ENCODE measurements around the gene SPECC1.

Gene SPECC1

GRCh38 chr17:20275653-20276052 is 266.5 kb downstream of the SPECC1 start:
- TF ChIP-seq CTCF (IDR thresholded peaks at IDR 0.05; ENCODE audit: low read depth, low read length): no peak
- no peak for DNase-seq (ENCODE audit: extremely low read depth, low read depth)

GRCh38 chr17:20276421-20276820 is 267.3 kb downstream of the SPECC1 start:
- no peak for DNase-seq (ENCODE audit: extremely low read depth, low read depth)
- TF ChIP-seq CTCF (IDR thresholded peaks at IDR 0.05; ENCODE audit: low read depth, low read length): no peak

- no peak for TF ChIP-seq CTCF (IDR thresholded peaks at IDR 0.05; ENCODE audit: low read depth, low read length)
- DNase-seq (ENCODE audit: extremely low read depth, low read depth): no peak
Observed at GRCh38 chr17:20278805-20279204, 269.6 kb downstream of the SPECC1 start.

GRCh38 chr17:20279631-20280030 is 270.5 kb downstream of the SPECC1 start:
- no peak for DNase-seq (ENCODE audit: extremely low read depth, low read depth)
- TF ChIP-seq CTCF (IDR thresholded peaks at IDR 0.05; ENCODE audit: low read depth, low read length): no peak

GRCh38 chr17:20280051-20280450 is 270.9 kb downstream of the SPECC1 start:
- no peak for TF ChIP-seq CTCF (IDR thresholded peaks at IDR 0.05; ENCODE audit: low read depth, low read length)
- no peak for DNase-seq (ENCODE audit: extremely low read depth, low read depth)

- no peak for TF ChIP-seq CTCF (IDR thresholded peaks at IDR 0.05; ENCODE audit: low read depth, low read length)
- DNase-seq (ENCODE audit: extremely low read depth, low read depth): no peak
Observed at GRCh38 chr17:20280851-20281250, 271.7 kb downstream of the SPECC1 start.

- DNase-seq (ENCODE audit: extremely low read depth, low read depth): no peak
- TF ChIP-seq CTCF (IDR thresholded peaks at IDR 0.05; ENCODE audit: low read depth, low read length): no peak
Observed at GRCh38 chr17:20281860-20282259, 272.7 kb downstream of the SPECC1 start.

Measured in AG09319 (cell line).